ENCODE results near the gene MRPL9. TPM values are rescaled to one million over a fixed set of nuclear protein-coding genes. Genes with fewer than 3 reads are reported as not detected.
A peak's percentile ranks its signal among the peaks of the same experiment; 100 is the strongest.
"Not testable (repeated sequence)": the region's sequence is repeated elsewhere in the genome, so short reads cannot be mapped to it uniquely, and the experiment has no call there.

Gene MRPL9
- total RNA-seq, 1 experiment from 2014 or later, result 80.3 TPM

GRCh38 chr1:151774256-151774922 is 11.1 kb upstream of the MRPL9 start:
- Histone ChIP-seq H3K27ac (no peak overlapping the region), H3K9me3 (replicated peaks) (no peaks in the 10 kb centered on the region), H3K36me3 (no peaks in the 10 kb centered on the region), H3K4me3 (no peak overlapping the region), H3K27me3 (no peaks in the 10 kb centered on the region), H3K4me1 (no peaks in the 10 kb centered on the region)
- no peak for DNase-seq

GRCh38 chr1:151773702-151774101 is 10.4 kb upstream of the MRPL9 start:
- Histone ChIP-seq H3K9me3 (replicated peaks) (no peaks in the 10 kb centered on the region), H3K4me3 (no peak overlapping the region), H3K27ac (no peak overlapping the region), H3K27me3 (no peaks in the 10 kb centered on the region), H3K36me3 (no peaks in the 10 kb centered on the region), H3K4me1 (no peaks in the 10 kb centered on the region)
- DNase-seq, result no peak

- not testable (repeated sequence) for H3K9me3 ChIP-seq (replicated peaks); H3K27me3 ChIP-seq; H3K4me3 ChIP-seq; H3K4me1 ChIP-seq; DNase-seq; H3K27ac ChIP-seq; H3K36me3 ChIP-seq
Observed at GRCh38 chr1:151769270-151769669, 6.0 kb upstream of the MRPL9 start.

- not testable (repeated sequence) for H3K27me3 ChIP-seq; H3K4me3 ChIP-seq; DNase-seq; H3K9me3 ChIP-seq (replicated peaks); H3K27ac ChIP-seq; H3K4me1 ChIP-seq; H3K36me3 ChIP-seq
Observed at GRCh38 chr1:151768351-151769066, 5.2 kb upstream of the MRPL9 start.

- peak overlapping the region; percentile 86 for H3K4me3 ChIP-seq
- H3K36me3 ChIP-seq, result peaks cover 9% of the 10 kb centered on the region; the same call in 1 of the 2 replicates
- no peak for DNase-seq
- H3K27ac ChIP-seq, result peak overlapping the region; percentile 64
- H3K27me3 ChIP-seq, result no peaks in the 10 kb centered on the region
- H3K9me3 ChIP-seq (replicated peaks), result no peaks in the 10 kb centered on the region
- peaks cover 4% of the 10 kb centered on the region; the same call in 1 of the 2 replicates for H3K4me1 ChIP-seq
Observed at GRCh38 chr1:151763990-151764389, 694 bp upstream of the MRPL9 start.

- DNase-seq, result no peak
- H3K9me3 ChIP-seq (replicated peaks), result no peaks in the 10 kb centered on the region
- no peak overlapping the region for H3K4me3 ChIP-seq
- no peak overlapping the region for H3K27ac ChIP-seq
- H3K4me1 ChIP-seq, result peaks cover 4% of the 10 kb centered on the region; the same call in 1 of the 2 replicates
- peaks cover 9% of the 10 kb centered on the region; the same call in 1 of the 2 replicates for H3K36me3 ChIP-seq
- H3K27me3 ChIP-seq, result no peaks in the 10 kb centered on the region
Observed at GRCh38 chr1:151760597-151761385, 2.5 kb downstream of the MRPL9 start.

- no peaks in the 10 kb centered on the region for H3K27me3 ChIP-seq
- DNase-seq, result no peak
- no peak overlapping the region for H3K27ac ChIP-seq
- no peak overlapping the region for H3K4me3 ChIP-seq
- no peaks in the 10 kb centered on the region for H3K9me3 ChIP-seq (replicated peaks)
- peaks cover 2% of the 10 kb centered on the region; the same call in 1 of the 2 replicates for H3K4me1 ChIP-seq
- H3K36me3 ChIP-seq, result peaks cover 9% of the 10 kb centered on the region; the same call in 1 of the 2 replicates
Observed at GRCh38 chr1:151759241-151759640, 4.1 kb downstream of the MRPL9 start.

GRCh38 chr1:151756291-151756690 is 7.0 kb downstream of the MRPL9 start:
- H3K27me3 ChIP-seq, result no peaks in the 10 kb centered on the region
- no peaks in the 10 kb centered on the region for H3K9me3 ChIP-seq (replicated peaks)
- no peak overlapping the region for H3K27ac ChIP-seq
- DNase-seq, result no peak
- peaks cover 9% of the 10 kb centered on the region; the same call in 1 of the 2 replicates for H3K36me3 ChIP-seq
- H3K4me1 ChIP-seq, result no peaks in the 10 kb centered on the region
- H3K4me3 ChIP-seq, result no peak overlapping the region

- Histone ChIP-seq H3K27ac (no peak overlapping the region), H3K36me3 (no peaks in the 10 kb centered on the region), H3K9me3 (replicated peaks) (peaks cover 2% of the 10 kb centered on the region; the same call in 1 of the 2 replicates), H3K27me3 (peaks cover 5% of the 10 kb centered on the region; the same call in 1 of the 2 replicates), H3K4me3 (no peak overlapping the region), H3K4me1 (no peaks in the 10 kb centered on the region)
- no peak for DNase-seq
Observed at GRCh38 chr1:151741516-151741915, 21.8 kb downstream of the MRPL9 start.

- H3K4me1 ChIP-seq, result no peaks in the 10 kb centered on the region
- no peak for DNase-seq
- H3K27me3 ChIP-seq, result no peaks in the 10 kb centered on the region
- no peak overlapping the region for H3K4me3 ChIP-seq
- H3K36me3 ChIP-seq, result no peaks in the 10 kb centered on the region
- H3K27ac ChIP-seq, result no peak overlapping the region
- H3K9me3 ChIP-seq (replicated peaks), result peaks cover 2% of the 10 kb centered on the region; the same call in 1 of the 2 replicates
Observed at GRCh38 chr1:151739590-151740355, 23.5 kb downstream of the MRPL9 start.

GRCh38 chr1:151737479-151737878 is 25.8 kb downstream of the MRPL9 start:
- DNase-seq, result no peak
- H3K36me3 ChIP-seq, result no peaks in the 10 kb centered on the region
- H3K4me1 ChIP-seq, result no peaks in the 10 kb centered on the region
- no peaks in the 10 kb centered on the region for H3K27me3 ChIP-seq
- H3K9me3 ChIP-seq (replicated peaks), result no peaks in the 10 kb centered on the region; the same call in 1 of the 2 replicates
- H3K27ac ChIP-seq, result no peak overlapping the region
- H3K4me3 ChIP-seq, result no peak overlapping the region

GRCh38 chr1:151737026-151737425 is 26.3 kb downstream of the MRPL9 start:
- H3K4me3 ChIP-seq, result no peak overlapping the region
- no peaks in the 10 kb centered on the region; the same call in 1 of the 2 replicates for H3K9me3 ChIP-seq (replicated peaks)
- H3K36me3 ChIP-seq, result no peaks in the 10 kb centered on the region
- DNase-seq, result no peak
- H3K27me3 ChIP-seq, result no peaks in the 10 kb centered on the region
- H3K4me1 ChIP-seq, result no peaks in the 10 kb centered on the region
- no peak overlapping the region for H3K27ac ChIP-seq

GRCh38 chr1:151733995-151734394 is 29.3 kb downstream of the MRPL9 start:
- not testable (repeated sequence) for DNase-seq; H3K4me3 ChIP-seq; H3K27me3 ChIP-seq; H3K9me3 ChIP-seq (replicated peaks); H3K27ac ChIP-seq; H3K36me3 ChIP-seq; H3K4me1 ChIP-seq

GRCh38 chr1:151733126-151733525 is 30.2 kb downstream of the MRPL9 start:
- Histone ChIP-seq H3K27me3 (no peaks in the 10 kb centered on the region), H3K4me1 (no peaks in the 10 kb centered on the region; the same call in 1 of the 2 replicates), H3K4me3 (no peak overlapping the region), H3K27ac (no peak overlapping the region), H3K9me3 (replicated peaks) (no peaks in the 10 kb centered on the region; the same call in 1 of the 2 replicates), H3K36me3 (no peaks in the 10 kb centered on the region)
- DNase-seq, result no peak
